ENCODE data around the gene CCL26. TPM values are rescaled to one million over a fixed set of nuclear protein-coding genes. Genes with fewer than 3 reads are reported as not detected.
"Not testable (repeated sequence)": the region's sequence is repeated elsewhere in the genome, so short reads cannot be mapped to it uniquely, and the experiment has no call there.

Gene CCL26
- total RNA-seq, 1 donor from 2014 or later, result not detected

GRCh38 chr7:75725306-75725705 lies 46.7 kb downstream of the CCL26 start:
- no peak overlapping the region for H3K4me3 ChIP-seq (ENCODE audit: low read depth, low read length)
- TF ChIP-seq CTCF (conservative IDR thresholded peaks at IDR 0.05; ENCODE audit: low read depth, low read length), result no peak
- DNase-seq (ENCODE audit: low read depth), result no peak

- no peak for DNase-seq (ENCODE audit: low read depth)
- no peak for TF ChIP-seq CTCF (conservative IDR thresholded peaks at IDR 0.05; ENCODE audit: low read depth, low read length)
- H3K4me3 ChIP-seq (ENCODE audit: low read depth, low read length), result no peak overlapping the region
Observed at GRCh38 chr7:75723444-75723843, 48.6 kb downstream of the CCL26 start.

GRCh38 chr7:75722373-75722772 lies 49.6 kb downstream of the CCL26 start:
- no peak overlapping the region for H3K4me3 ChIP-seq (ENCODE audit: low read depth, low read length)
- DNase-seq (ENCODE audit: low read depth), result no peak
- no peak for TF ChIP-seq CTCF (conservative IDR thresholded peaks at IDR 0.05; ENCODE audit: low read depth, low read length)

GRCh38 chr7:75721922-75722321 lies 50.1 kb downstream of the CCL26 start:
- not testable (repeated sequence) for H3K4me3 ChIP-seq (ENCODE audit: low read depth, low read length); DNase-seq (ENCODE audit: low read depth)

- TF ChIP-seq CTCF (conservative IDR thresholded peaks at IDR 0.05; ENCODE audit: low read depth, low read length), result no peak
- no peak overlapping the region for H3K4me3 ChIP-seq (ENCODE audit: low read depth, low read length)
- DNase-seq (ENCODE audit: low read depth), result no peak
Observed at GRCh38 chr7:75721426-75721825, 50.6 kb downstream of the CCL26 start.

GRCh38 chr7:75719626-75720025 lies 52.4 kb downstream of the CCL26 start:
- DNase-seq (ENCODE audit: low read depth), result no peak
- no peak for TF ChIP-seq CTCF (conservative IDR thresholded peaks at IDR 0.05; ENCODE audit: low read depth, low read length)
- H3K4me3 ChIP-seq (ENCODE audit: low read depth, low read length), result no peak overlapping the region

Other genes with a start within 250 kb of the CCL26 start
- gene HIP1, start 33.3 kb downstream of the CCL26 start, total RNA-seq, result 10.6 TPM in 2 replicates
- gene CCL24, start 41.6 kb upstream of the CCL26 start, total RNA-seq, result not detected in 2 replicates
- 34.9 and 47.3 TPM in 2 replicates for gene RHBDD2, start 106.8 kb upstream of the CCL26 start, total RNA-seq
- 77.8 and 83.0 TPM in 2 replicates for gene POR, start 142.9 kb upstream of the CCL26 start, total RNA-seq
- gene TMEM120A, start 222.4 kb upstream of the CCL26 start, total RNA-seq, result 7.6 and 13.6 TPM in 2 replicates

All from epithelial cell of proximal tubule (primary cell).